Spleen (tissue), 11 donors: ENCODE results near the gene FOXA3. TPM values are rescaled to one million over a fixed set of nuclear protein-coding genes. Genes with fewer than 3 reads are reported as not detected.

Source experiments
- DNase-seq: peaks from one replicate; pipeline ENCODE4 v3.0.0-alpha.2; 2020
- H3K27ac ChIP-seq, 8 donors: fragments of 200-600 bp; sonication (generic) in 7 of 8; 1 replicate in 4 of 8; 2 replicates in 4 of 8; pipeline versions ENCODE4 v1.5.0 to v1.8.0; 2016 to 2021; ENCODE audit warnings: inconsistent platforms in 4 of 8, mild to moderate bottlenecking in 4 of 8, moderate library complexity in 1 of 8
- H3K27me3 ChIP-seq, 7 donors: fragments of 200-600 bp; sonication (generic) in 6 of 7; replicated peaks in 1 of 7; 1 replicate in 4 of 7; 2 replicates in 3 of 7; pipeline versions ENCODE4 v1.5.0 to v1.8.0; 2016 to 2021; ENCODE audit warnings: inconsistent platforms in 3 of 7, mild to moderate bottlenecking in 1 of 7
- H3K36me3 ChIP-seq, 6 donors: fragments of 200-600 bp; sonication (generic) in 5 of 6; 1 replicate in 4 of 6; 2 replicates in 2 of 6; pipeline versions ENCODE4 v1.5.0 to v1.8.0; 2016 to 2021; ENCODE audit warnings: inconsistent platforms in 2 of 6
- H3K4me1 ChIP-seq, 6 donors: fragments of 200-600 bp; sonication (generic) in 5 of 6; 1 replicate in 3 of 6; 2 replicates in 3 of 6; pipeline versions ENCODE4 v1.5.0 to v1.8.0; 2016 to 2021; ENCODE audit warnings: inconsistent platforms in 3 of 6
- H3K4me3 ChIP-seq, 8 donors: fragments of 200-600 bp; sonication (generic) in 7 of 8; 1 replicate in 4 of 8; 2 replicates in 4 of 8; pipeline versions ENCODE4 v1.5.0 to v1.8.0; 2016 to 2021; ENCODE audit warnings: inconsistent platforms in 4 of 8, mild to moderate bottlenecking in 4 of 8, moderate library complexity in 2 of 8
- H3K9me3 ChIP-seq, 8 donors: fragments of 200-600 bp; sonication (generic) in 7 of 8; 1 replicate in 4 of 8; 2 replicates in 4 of 8; pipeline versions ENCODE4 v1.5.0 to v1.8.0; 2016 to 2021; ENCODE audit warnings: inconsistent platforms in 4 of 8
- POLR2A ChIP-seq, 3 donors: fragments of 450-650 bp; IDR thresholded peaks; one replicate each; pipeline ENCODE4 v1.5.1; 2017; ENCODE audit warnings: antibody characterized with exemption in 3 of 3, mild to moderate bottlenecking in 1 of 3
- POLR2AphosphoS5 ChIP-seq, 3 donors: sonication (generic); formaldehyde crosslinking; IDR thresholded peaks; one replicate each; pipeline ENCODE4 v1.5.1; 2017; ENCODE audit warnings: antibody characterized with exemption in 3 of 3
- WGBS, 5 donors: extraction: QIAGEN DNeasy Blood & Tissue Kit in 3 of 5; methylation state at CpG; one replicate each; pipeline versions ENCODE4 v1.1.5 to v1.1.7; 2013 to 2018; 5-methylcytosine and 5-hydroxymethylcytosine counted together
- intact Hi-C: fragments of 100-400 bp; cut with DNase I; formaldehyde crosslinking; loops from one replicate; pipeline ENCODE4 v1.15.0; 2023; ENCODE audit warnings: low total_unique reads
- polyA plus RNA-seq, 3 donors: library from polyadenylated mRNA; stranded (reverse); fragments of 200-250 nt; gene quantifications; one replicate each; pipeline ENCODE4 v1.2.1, GENCODE V29; 2013
- total RNA-seq, 7 donors: library from RNA; depleted of rRNA in 3 of 7; stranded (reverse); fragments of >200 nt in 3 of 7; fragmentation: NEBNext Ultra II Directional in 4 of 7; extraction: Animal tissue kit (Norgen Biotek cat#: 25700) in 4 of 7; gene quantifications; one replicate each; pipeline versions ENCODE4 v1.1.0 to v1.2.1, GENCODE V29; 2016 to 2021
- TF ChIP-seq, protein P1 (sequence below), 11 experiments: fragments of 200-600 bp in 7 of 11; fragments of 450-650 bp in 4 of 11; sonication (generic) in 4 of 11; IDR thresholded peaks in 8 of 11; conservative IDR thresholded peaks in 3 of 11; 1 replicate in 7 of 11; 2 replicates in 4 of 11; pipeline versions ENCODE4 v1.4.0 to v1.8.0; 2016 to 2021; ENCODE audit warnings: antibody characterized with exemption in 11 of 11, inconsistent platforms in 4 of 11, mild to moderate bottlenecking in 1 of 11
- donor health status: healthy with polysubstance abuse.
- donor health status: DM: no; HTN: no; CAD: no; lungs with moderate emphysema.
- donor health status: DM: no; HTN: no; CAD: no.
- donor health status: Bipolar disorder and iron deficiency.
- donor health status: healthy.
- donor health status: DM: no; HTN: no; CAD: no.
- donor health status: DM: yes; HTN: yes; CAD: no.

FOXA3 gene
- total and polyA plus RNA-seq, 10 donors: 0.09 to 0.24 (median 0.16) TPM; not detected in 7

DNA sequence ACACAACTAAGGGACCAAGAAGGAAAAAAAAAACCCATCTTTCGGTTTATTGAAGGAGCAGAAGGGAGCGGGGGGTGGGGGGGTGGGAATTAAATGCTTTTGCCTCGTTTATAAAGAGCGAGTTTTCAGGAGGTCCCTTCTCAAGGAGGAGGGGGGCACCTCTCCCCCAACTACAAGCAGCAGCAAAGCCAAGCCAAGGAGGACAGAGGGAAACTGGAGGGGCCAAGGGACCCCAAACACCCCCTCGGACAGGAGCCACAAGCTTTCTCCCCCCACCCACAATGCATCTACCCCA lies 19.4 kb downstream of the FOXA3 start:
- Histone ChIP-seq H3K36me3 (peaks cover 0 to 18% (median 9%) of the 10 kb centered on the region in 6 donors), H3K4me1 (peaks cover 25 to 52% (median 43%) of the 10 kb centered on the region in 6 donors), H3K4me3 (peak overlapping the region in 4 of 8 donors; percentile 20 to 75 (median 52)), H3K27me3 (peaks cover 0 to 15% (median 0%) of the 10 kb centered on the region in 7 donors), H3K9me3 (no peaks in the 10 kb centered on the region), H3K27ac (no peak overlapping the region)
- intact Hi-C loops: no loop called here
- no peak for DNase-seq
- TF ChIP-seq, protein P1, sequence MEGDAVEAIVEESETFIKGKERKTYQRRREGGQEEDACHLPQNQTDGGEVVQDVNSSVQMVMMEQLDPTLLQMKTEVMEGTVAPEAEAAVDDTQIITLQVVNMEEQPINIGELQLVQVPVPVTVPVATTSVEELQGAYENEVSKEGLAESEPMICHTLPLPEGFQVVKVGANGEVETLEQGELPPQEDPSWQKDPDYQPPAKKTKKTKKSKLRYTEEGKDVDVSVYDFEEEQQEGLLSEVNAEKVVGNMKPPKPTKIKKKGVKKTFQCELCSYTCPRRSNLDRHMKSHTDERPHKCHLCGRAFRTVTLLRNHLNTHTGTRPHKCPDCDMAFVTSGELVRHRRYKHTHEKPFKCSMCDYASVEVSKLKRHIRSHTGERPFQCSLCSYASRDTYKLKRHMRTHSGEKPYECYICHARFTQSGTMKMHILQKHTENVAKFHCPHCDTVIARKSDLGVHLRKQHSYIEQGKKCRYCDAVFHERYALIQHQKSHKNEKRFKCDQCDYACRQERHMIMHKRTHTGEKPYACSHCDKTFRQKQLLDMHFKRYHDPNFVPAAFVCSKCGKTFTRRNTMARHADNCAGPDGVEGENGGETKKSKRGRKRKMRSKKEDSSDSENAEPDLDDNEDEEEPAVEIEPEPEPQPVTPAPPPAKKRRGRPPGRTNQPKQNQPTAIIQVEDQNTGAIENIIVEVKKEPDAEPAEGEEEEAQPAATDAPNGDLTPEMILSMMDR (IDR thresholded peaks at IDR 0.05 in 8 of 11, conservative IDR thresholded peaks at IDR 0.05 in 3 of 11): peak in 6 of 11 experiments; percentile 13 to 70 (median 53)
- no peak for TF ChIP-seq POLR2AphosphoS5 (IDR thresholded peaks at IDR 0.05)
- no peak for TF ChIP-seq POLR2A (IDR thresholded peaks at IDR 0.05)
- WGBS, 5 donors: 15 to 36% (median 23%) methylated on average over 5 of the region's 5 CpGs

DNA sequence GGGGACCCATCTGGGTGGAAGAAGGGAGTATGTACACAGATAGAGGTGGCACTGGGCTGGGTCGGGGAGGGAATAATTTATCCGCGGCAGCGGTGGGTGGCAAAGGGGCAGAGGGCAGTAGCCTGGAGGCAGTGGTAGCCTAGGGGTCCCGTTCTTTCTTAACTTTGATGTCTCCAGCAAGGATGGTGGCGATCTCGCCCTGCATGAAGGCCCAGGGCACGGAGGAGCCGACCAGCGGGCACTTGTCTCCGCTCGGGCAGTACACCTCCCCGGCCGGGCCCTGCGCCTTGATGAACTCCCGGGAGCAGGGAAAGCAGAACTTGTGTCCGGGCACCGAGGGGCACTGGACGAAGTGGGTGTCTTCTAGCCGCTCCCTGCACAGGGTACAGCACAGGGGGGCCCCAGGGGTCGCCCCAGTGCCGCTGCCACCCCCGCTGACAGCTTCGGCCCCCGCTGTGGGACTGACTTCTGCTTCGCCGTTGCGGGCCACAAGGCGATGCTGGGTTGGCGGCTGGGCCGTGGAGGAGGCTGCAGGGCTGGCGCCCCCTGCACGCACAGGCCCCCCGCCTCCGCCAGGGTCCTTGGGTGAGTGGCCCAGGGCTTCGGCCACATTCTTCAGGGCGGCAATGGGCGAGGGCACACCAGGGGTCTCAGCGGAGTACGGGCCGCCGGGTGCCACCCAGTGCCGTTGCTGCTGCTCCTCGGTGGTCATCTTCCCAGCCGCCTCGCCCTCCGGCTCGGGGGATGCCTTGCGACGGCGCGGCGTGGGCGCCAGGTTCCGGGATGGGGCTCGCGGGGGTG lies 20.0 kb downstream of the FOXA3 start:
- intact Hi-C loops: no loop called here
- Histone ChIP-seq H3K4me3 (peak overlapping the region in 3 of 8 donors; percentile 74 to 76 (median 75)), H3K27ac (no peak overlapping the region), H3K9me3 (no peaks in the 10 kb centered on the region), H3K4me1 (peaks cover 25 to 52% (median 43%) of the 10 kb centered on the region in 6 donors), H3K27me3 (peaks cover 0 to 13% (median 0%) of the 10 kb centered on the region in 7 donors), H3K36me3 (peaks cover 0 to 18% (median 9%) of the 10 kb centered on the region in 6 donors)
- WGBS, 5 donors: 87 to 95% (median 92%) methylated on average over 17 to 57 of the region's 57 CpGs
- peak; percentile 82 for DNase-seq
- TF ChIP-seq, protein P1 (IDR thresholded peaks at IDR 0.05 in 8 of 11, conservative IDR thresholded peaks at IDR 0.05 in 3 of 11): no peak
- TF ChIP-seq POLR2A (IDR thresholded peaks at IDR 0.05) (no peak), POLR2AphosphoS5 (IDR thresholded peaks at IDR 0.05) (no peak)

DNA sequence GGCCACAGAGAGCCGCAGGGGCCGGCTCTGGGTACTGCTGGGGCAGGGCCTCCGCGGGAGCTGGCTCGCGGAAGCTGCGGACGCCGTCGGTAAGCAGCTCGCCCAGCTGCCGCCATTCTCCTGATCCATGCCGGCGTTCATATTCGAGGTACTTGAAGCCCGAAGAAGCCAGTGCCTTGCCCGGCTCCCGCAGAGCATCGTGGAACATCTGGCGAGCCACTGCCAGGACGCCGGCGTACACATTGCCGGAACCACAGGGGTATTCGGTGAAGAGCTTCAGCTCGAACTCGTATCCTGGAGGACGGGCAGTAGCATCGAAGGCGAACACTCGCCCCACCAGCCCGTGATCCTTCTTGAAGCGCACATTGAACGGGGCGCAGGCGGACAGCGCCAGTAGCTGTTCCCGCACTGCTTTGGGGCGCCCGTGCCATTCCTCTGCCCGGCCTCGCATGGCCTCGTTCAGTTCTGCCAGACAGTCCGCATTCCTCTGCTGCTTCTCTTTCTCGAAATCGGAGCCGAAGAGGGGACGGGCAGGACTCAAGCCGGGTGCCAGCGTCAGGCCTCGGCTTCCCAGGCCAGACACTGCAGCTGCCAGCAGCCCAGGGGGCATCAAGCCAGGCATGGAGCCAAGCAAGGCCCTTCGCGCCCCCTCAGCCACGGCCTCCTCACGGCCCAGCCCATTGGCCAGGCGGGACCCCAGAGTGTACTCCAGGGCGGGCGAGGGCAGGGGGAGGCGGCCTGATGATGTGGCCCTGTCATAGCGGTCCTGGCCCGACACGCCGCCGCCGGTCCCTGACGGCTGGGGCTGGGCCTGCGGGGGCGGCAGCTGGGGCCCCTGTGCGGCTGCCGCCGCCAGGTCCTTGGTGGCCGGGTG lies 20.8 kb downstream of the FOXA3 start:
- intact Hi-C loops: no loop called here
- H3K27ac ChIP-seq: peak overlapping the region; percentile 79 to 95 (median 92)
- peak overlapping the region; percentile 73 to 93 (median 77) for H3K4me3 ChIP-seq
- TF ChIP-seq POLR2A (IDR thresholded peaks at IDR 0.05) (no peak), POLR2AphosphoS5 (IDR thresholded peaks at IDR 0.05) (no peak)
- TF ChIP-seq, protein P1 (IDR thresholded peaks at IDR 0.05 in 8 of 11, conservative IDR thresholded peaks at IDR 0.05 in 3 of 11): no peak
- DNase-seq: peak; percentile 85
- peaks cover 0 to 21% (median 9%) of the 10 kb centered on the region in 6 donors for H3K36me3 ChIP-seq
- H3K27me3 ChIP-seq: peaks cover 0 to 4% (median 0%) of the 10 kb centered on the region in 7 donors
- 66 to 92% (median 71%) methylated on average over 27 to 72 of the region's 72 CpGs for WGBS, 5 donors
- H3K9me3 ChIP-seq: no peaks in the 10 kb centered on the region
- H3K4me1 ChIP-seq: peaks cover 25 to 52% (median 43%) of the 10 kb centered on the region in 6 donors
